Activated CD8-positive, alpha-beta memory T cell treated with anti-CD3 and anti-CD28 coated beads, Interleukin-2, amount 50 U/mL, for 24 hours (primary cell): ENCODE results near the gene FOXK1.

Source experiments
- DNase-seq: peaks from one replicate; pipeline ENCODE4 v3.0.0-alpha.2; 2020; ENCODE audit errors: extremely low read depth

FOXK1 gene

DNA sequence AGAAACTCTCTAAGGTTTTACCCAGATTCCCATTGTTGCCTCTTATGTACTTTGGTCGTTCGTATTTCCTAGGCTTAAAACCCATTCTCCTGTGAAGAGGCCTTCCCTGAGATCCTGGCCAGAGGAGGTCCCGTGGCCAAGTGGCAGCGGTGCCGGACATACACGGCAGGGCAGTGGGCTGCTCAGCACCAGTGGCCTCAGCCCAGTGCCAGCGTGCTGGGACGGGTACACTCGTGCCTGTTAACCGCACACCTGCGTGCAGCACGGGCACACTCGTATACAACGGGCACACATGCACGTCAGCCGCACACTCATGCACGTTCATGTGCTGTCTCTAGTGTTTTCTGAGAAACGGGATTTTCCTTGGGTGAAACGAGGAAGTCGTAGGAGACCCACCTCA is 40.2 kb downstream of the FOXK1 start:
- DNase-seq, result no peak

- no peak for DNase-seq
Observed at GRCh38 chr7:4722960-4723630, 41.0 kb downstream of the FOXK1 start.

DNA sequence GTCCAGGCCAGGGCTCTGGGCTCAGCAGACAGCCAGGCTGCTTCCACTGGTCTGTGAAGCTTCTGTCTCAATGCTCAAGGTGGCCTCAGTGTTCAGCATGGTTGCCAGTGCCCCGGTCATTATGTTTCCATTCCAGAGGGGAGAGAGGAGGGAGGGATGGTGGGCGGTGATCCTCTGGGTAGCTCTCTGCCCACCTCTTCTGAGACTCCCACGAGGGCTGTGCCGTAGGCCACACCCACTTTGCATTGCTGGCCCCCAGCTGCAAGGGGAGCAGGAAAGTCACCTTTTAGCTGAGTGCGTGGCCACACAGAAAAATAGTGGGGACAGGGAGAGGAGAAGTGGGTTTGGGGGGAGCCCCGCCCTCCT is 42.5 kb downstream of the FOXK1 start:
- DNase-seq, result no peak

DNA sequence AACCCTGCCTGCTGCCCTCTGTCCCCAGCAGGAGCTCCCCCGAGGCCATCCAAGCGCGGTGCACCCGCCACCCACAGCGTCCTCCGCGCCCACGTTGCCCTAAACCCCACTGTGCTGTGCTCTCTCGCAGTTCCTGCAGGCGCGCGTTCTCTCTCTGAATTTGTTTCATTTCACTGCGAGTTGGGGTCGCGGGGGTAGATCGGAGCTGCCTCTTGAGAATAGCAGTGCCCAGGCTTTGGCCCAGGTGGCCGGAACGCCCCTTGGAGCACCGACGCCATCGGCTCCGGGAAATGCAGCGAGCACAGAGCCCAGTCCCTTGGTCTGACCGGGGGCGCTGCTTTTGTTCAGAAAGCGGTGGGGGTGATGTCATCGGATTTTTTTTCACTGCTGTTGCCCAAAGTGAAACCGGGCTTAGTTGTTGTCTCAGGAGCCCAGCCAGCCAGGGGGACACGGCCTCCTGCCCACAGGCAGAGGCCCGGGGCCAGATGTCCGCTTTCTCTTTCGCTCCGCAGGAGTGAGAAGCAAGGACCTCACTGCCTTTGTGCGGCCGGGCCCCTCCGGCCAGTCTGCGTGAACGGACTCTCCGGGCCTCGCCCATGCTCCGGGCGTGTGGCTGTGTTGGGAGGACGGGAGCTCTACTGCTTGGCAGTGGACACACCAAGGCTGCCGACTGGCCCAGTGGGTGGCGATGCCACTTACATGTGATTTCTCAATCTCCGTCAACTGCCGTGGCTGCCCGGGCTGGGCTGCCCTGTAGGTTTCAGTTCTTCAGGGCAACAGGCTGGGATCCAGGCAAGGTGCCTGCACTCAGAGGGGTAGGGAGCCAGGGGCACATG is 43.1 kb downstream of the FOXK1 start:
- no peak for DNase-seq

GRCh38 chr7:4725850-4726450 is 43.9 kb downstream of the FOXK1 start:
- DNase-seq, result no peak

GRCh38 chr7:4726566-4726965 is 44.5 kb downstream of the FOXK1 start:
- no peak for DNase-seq

DNA sequence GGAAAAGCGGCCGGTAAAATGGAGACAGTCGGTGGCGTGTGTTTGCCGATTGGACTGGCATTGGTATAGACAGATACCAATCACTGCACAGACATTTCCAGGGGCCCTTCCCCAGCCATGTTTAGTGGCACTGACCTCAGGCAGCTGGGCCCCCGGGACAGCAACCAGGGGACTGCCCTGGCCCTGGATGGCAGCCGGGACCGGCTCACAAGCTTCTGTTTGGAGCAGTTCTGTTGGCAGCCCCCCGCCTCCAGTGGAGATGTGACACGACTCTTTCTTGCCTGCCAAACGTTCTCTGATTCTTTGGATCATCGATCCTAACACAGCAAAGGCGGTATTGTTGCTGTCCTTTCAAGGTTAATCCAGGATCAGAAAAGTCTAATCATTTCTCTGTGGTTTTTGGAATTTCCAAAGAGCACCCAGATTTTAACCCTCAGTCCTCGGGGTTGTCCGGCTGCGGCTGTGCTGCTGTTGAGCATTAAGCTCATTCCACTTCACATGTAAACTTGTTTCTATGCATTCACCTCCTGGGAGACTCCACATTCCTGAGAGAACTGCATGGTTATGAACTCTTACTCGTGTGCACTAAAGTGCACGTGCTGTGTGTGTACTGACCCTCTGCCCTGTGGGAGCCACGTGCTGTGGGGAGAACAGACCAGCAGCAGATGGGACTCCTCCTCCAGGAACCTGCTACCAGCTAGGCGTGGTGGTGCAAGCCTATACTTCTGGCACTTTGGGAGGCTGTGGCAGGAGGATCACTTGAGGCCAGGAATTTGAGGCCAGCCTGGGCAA is 46.0 kb downstream of the FOXK1 start:
- no peak for DNase-seq

DNA sequence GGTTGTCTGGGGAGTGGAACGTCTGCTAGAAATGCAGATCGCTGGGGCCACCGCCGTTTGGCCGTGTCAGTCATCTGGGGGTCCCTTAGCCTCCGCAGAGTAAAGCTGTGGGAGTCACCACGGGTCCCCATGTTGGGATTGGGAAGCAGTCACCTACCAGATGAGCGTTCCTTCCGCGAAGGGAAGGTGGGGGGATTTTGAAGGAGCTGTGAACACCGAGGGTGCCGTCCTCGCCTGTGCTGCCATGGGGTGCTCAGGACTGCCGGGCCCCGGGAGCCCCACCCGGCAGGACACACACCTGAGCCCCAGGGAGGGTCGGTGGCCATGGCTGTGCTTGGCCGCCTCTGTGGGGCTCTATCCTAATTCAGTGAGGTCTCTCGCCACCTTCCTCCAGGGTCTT is 47.2 kb downstream of the FOXK1 start:
- DNase-seq, result no peak

DNA sequence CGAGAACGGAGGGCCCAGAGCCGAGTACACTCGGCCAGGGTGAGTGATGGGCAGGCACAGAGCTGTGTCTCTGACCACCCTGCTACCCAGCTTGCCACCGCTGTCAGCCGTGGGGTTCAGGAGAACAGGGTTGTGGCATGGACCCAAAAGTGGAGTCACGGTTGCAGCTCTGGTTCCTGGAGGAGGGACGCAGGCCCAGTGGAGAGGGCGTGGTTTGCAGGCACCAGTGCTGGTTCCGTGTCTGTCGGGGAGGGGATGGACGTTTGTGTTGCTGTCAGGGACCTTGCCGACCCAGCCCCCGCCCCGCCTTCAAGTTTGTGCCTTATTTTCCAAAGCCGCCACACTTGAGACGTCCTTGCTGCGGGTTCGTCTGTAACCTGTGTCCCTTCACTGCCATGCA is 48.2 kb downstream of the FOXK1 start:
- no peak for DNase-seq

GRCh38 chr7:4730971-4731370 is 48.9 kb downstream of the FOXK1 start:
- DNase-seq, result no peak

GRCh38 chr7:4731803-4732202 is 49.7 kb downstream of the FOXK1 start:
- no peak for DNase-seq

- no peak for DNase-seq
Observed at GRCh38 chr7:4733936-4734528, 51.9 kb downstream of the FOXK1 start.

GRCh38 chr7:4734587-4735345 is 52.7 kb downstream of the FOXK1 start:
- DNase-seq, result no peak

- no peak for DNase-seq
Observed at GRCh38 chr7:4737300-4737699, 55.2 kb downstream of the FOXK1 start.

DNA sequence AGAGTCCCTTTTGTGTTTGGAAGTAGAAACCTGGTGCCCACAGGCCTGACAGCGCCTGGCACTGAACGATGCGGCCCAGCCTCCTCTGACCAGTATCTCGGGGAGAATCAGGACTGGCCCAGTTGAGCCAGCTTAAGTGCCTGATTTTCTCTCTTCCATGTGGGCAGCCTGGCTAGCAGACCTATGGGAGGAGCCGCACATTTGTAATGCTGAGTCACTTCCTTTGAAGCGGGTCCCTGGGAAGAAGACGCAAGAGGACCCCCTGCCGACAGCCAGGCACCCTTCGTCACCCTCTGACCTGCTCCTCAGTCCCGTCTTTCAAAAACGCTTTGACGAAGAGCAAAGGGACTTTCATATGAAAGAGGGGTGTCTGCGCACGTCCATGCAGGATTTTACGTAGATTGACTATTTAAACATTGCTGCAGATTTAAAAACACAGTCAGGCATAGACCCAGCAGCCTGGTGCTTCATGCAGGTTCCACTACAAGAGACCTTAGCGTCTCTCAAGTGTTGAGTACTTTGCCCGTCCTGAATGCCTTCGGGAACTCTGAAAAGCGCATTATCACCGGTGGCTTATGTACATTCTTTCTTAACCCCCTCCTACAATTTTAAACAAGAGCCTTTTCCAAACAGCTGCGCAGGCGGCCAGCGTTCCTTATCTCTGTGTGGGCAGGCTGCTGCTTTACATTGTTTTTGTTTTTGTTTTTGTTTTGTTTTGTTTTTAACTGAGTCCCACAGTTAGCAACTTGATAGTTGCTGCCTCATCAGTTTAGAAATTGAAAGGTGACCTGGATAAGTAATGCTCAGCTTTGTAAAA is 56.8 kb downstream of the FOXK1 start:
- DNase-seq, result no peak

DNA sequence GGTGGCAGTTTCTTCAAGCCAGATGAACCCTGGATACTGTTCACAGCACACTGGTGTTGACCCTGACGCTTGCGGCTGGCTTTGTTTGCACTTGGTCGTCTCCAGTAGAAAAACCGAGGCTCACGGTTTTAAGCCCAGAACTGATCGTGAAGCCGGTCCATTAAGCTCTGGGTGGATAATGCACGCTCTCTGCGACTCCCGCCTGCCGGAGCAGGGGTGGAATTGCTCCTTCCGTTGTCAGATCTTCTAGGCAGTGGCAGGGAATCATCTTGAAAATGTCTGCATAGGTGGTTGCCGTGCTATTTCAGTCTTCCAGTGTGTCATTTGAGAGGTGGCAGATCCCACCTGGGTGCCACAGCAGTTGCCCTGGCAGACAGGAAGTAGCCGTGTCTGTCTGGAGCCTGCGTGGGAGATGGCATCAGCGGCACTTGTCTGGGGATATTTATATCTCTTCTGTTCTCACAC is 57.5 kb downstream of the FOXK1 start:
- no peak for DNase-seq

- DNase-seq, result no peak
Observed at GRCh38 chr7:4740796-4741195, 58.7 kb downstream of the FOXK1 start.

DNA sequence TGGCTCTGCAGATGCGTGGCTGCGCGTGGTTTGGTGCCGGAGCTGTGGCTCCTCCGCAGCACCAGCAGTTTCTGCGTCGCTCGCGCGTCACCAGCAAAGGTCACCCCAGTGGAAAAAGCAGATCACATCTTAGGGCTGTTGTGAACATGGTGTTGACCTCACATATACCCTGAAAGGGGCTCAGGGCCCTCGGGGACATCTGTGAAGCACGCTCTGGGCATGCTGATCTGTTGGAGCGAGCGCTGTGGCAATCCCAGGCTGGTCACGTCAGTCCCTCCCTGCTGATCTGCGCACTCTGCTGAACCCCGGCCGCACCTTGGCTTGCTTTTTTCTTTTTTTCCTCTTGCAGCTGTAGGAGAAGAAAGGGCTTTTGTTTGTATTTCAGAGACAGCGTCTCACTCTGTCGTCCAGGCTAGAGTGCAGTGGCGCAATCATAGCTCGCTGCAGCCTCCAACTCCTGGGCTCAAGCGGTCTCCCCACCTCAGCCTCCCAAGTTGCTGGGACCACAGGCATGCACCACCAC is 60.0 kb downstream of the FOXK1 start:
- no peak for DNase-seq

- no peak for DNase-seq
Observed at GRCh38 chr7:4742852-4743251, 60.8 kb downstream of the FOXK1 start.
